ENCODE data around the gene RHBDF2.

The RHBDF2 gene

GRCh38 chr17:76461765-76462555, 39.3 kb downstream of the RHBDF2 start:
- DNase-seq (no peak), ATAC-seq (no peak)

DNA sequence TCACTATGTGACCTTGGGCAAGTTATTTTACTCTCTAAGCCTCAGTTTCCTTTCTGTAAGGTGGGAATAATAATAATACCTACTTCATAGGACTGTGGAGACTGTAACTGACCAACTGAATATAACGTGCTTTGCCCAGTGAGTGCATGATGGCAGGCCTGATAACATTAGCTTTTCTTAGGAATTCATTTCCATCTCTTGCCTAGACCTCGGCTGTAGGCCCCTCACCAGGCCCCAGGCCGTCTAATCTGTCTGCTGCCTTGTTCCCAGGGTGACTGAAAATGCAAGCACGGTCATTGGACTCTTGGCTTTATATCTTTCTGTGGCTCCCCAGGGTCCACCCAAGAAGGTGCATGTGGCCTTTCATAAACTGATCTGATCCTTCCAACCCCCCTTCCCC, 41.5 kb downstream of the RHBDF2 start:
- no peak for DNase-seq
- no peak for ATAC-seq

DNA sequence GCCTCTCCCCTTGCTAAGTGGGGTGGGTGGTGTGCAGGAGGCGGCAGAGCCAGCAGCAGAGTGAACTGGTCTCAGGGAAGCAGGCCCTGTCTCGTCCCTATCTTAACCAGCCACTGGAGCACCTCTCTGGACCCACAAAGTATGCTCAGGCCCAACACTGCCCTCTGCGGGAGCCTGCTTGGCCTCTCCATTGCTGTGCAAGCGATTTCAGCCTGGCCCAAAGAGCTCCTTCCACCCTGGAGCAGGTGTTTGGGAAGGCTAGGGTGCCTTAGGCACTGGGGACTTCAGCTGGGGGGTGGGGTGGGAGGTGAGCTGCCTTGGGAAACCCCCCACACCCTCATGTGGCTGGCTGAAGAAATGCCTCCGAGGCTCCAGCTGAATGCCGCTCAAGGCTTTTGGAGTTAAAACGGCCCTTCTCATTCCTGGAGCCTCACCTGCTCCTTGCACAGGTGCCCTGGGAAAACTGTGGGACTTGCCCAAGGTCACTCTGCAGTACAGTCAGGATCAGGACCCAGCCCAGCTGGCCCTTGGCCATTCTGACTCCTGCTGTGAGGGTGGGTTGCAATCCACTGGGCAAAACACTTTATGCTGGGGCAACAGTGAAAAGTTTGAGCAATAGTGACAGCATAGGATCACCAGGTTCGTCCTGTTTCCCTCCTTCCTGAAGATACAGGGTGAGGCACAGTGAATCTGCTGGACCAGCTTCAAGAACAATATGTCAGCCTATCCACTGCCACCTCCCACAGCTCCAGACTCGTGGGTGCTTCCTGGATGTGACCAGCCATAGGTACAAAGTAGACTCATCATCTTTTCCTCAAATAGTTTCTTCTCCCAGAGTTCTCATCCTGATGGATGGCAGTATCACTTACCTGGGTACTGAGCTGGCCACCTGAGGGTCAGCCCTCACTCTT, 42.4 kb downstream of the RHBDF2 start:
- DNase-seq = no peak
- peak; percentile 31 for ATAC-seq

DNA sequence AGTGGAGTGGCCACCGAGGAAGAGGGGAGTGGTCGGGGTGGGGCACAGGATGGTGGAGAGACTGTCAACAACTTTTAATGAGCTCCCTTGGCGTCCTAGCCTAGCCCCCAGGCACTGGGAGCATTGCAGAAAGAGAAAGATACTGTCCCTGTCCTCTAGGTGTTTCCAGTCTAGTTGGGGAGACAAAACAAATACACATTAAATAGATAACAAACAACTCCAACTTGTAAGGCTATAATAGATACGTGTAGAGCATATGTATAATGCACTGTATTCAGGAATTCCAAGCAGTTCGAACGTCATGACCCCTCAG, 47.8 kb downstream of the RHBDF2 start:
- no peak for DNase-seq
- ATAC-seq = no peak

DNA sequence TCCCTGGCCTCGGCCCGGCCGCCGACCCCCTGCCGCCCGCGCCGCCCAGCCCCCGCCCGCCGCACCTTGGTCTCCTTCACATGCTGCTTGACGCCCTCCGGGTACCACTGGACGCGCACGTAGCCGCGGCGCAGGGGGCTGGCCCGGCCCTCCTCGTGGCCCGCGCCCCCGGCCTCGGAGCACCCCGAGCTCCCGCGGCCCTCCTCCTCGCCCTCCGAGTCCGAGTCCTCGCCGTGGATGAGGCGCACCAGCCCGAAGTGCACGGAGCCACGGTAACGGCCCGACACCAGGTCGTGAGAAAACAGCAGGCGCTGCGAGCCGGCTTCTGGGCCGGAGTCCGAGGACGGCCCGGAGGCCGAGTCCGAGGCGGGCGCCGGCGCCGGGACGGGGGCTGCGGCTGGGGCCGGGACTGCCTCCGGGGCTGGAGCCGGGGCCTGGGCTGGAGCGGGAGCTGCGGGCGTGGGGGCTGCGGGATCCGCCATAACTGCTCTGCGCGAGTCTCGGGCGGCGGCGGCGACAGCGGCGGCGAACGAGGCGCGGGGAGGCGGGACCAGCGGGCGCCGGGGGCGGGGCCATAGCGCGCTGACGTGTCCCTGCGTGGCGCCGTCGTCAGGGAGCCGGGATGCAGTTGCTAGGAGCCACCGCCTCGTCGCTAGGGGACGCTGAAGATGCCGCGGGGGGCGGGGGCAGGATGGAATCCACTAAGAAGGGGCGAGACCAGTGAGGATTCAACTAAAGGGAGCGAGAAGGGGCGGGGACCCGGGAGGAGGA, 48.4 kb downstream of the RHBDF2 start, which contains the start of gene UBE2O:
Gene UBE2O, minus strand, starts transcription at position 493 of the 771 bp plus-strand sequence. Its CDS starts 11 bp downstream, at position 482.
- ATAC-seq (peak; percentile 92), DNase-seq (peak; percentile 95)

GRCh38 chr17:76452127-76452659, 49.0 kb downstream of the RHBDF2 start:
- peak; percentile 12 for ATAC-seq
- DNase-seq = no peak

- no peak for ATAC-seq
Measured at GRCh38 chr17:76451506-76451905, 49.7 kb downstream of the RHBDF2 start.

DNA sequence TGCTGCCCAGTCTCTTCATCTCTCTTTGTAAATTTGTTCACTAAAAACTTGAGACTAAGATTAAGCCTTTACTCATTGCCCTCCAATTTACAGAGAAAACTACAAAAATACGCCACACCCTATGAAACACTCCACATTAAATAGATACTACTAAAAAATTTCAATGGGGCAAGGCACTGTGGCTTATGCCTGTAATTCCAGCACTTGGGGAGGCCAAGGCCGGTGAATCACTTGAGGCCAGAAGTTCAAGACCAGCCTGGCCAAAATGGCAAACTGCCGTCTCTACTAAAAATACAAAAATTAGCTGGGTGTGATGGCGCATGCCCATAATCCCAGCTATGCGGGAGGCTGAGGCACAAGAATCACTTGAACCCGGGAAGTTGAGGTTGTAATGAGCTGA, 52.1 kb downstream of the RHBDF2 start:
- ATAC-seq = no peak
- no peak for DNase-seq

More at GRCh38 chr17:76451506-76451905, 49.7 kb downstream of the RHBDF2 start:
- DNase-seq = no peak

- DNase-seq (peak; percentile 35), ATAC-seq (peak; percentile 74)
Measured at GRCh38 chr17:76447931-76448652, 53.1 kb downstream of the RHBDF2 start.

DNA sequence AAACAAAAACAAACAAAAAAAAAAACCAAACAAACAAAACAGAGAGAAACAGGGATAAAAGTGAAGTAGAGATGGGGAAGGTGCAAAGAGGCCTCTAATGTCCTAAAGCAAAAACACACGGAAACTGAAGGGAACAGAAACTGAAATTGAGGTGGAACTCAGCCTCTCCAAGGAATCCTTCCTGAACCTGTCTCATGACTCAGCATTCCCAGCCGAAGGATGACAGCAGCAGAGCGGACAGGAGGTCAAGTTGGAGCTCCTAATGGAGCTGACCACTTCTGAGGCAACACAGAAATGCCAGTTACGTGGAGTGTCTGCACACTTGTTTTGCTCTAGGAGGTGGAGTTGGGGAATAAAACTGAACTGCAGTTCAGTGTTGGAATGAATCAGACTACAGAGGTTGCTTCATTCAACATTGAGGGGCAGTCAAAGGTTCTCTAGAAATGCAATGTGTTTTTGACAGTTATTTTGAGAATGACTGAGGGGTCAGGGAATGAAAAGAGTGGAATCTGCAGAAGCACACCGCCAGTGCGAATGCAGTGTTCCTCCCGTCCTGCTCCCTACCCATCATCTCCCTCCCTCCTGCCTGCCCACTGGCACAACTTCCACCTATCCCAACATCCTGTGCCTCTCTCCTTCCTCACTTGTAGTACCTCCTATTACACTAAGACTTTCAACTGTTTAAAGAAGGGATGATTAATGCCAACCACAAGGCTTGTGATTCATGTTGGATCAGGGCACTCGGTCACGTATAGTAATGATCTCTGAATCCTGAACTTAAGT, 54.6 kb downstream of the RHBDF2 start:
- ATAC-seq (peak; percentile 77), DNase-seq (no peak)

DNA sequence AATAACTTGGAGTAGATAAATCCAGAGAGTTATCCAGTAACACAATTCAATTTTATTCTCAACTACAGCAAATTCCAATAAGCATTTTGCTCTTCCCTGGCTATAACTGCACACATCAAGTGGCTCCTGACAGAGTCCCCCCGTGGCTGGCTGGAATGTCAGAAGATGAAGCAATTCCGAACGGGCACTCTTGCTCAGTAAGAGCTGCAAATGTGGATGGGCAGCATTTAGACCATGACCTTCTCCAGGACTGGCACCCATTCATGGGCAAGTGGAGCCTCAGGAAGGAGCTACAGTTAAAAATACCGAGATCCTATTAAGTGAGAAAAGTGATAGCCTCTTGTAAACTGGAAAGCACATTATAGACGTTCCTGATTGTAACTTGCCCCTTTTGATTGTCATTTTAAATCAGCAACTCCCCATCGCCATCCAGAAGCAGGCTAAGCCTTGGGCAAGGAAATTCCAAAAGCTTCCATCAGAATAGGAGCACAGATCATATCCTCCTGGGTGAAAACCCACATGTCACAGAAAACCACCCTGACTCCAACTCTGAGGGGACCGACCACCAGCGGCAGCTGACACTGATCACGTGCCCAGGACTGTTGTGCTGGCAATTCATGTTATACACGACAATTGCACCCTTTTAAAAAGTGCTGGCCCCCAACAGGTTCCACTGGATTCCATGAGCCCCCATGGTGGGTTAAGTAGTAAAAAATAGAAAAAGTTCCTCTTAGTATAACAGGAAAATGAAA, 55.4 kb downstream of the RHBDF2 start:
- DNase-seq = no peak
- ATAC-seq = no peak

DNA sequence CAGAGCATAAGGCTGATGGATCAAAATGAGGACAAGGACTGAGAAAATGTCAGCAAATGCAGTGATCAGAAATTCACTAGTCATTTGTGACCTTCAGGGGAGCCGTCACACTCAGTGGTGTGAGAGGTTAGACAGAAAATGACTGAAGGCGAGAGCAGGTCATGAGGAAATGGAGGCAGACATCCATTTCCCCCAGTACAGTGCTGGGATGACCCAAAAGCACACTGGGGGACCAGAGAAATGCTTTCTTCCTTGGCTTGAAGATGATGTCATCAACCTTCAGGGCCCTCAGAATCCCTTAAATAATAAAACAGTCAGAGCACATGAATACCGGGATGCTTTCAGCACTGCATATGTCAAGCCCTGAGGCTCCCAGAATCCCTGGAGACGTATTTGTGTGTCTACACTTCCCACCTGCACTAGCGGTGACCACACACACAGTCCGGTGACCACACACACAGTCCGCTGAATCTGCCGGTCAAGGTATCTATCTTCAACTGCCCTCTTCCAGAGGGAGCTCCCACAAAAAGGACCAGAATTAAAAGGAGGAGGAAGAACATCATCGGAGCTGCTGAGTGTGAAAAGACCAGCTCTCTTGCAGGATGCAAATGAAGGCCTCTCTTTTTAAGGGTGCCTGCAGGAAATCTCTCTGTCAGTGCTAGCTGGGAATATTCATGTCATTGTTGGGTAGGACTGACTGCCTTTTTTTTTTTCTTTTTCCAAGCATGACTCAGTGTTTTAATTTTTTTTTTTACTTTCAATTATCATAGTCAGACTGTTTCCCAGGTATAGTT, 56.5 kb downstream of the RHBDF2 start:
- no peak for DNase-seq
- ATAC-seq = peak; percentile 37

GRCh38 chr17:76442341-76443338, 58.6 kb downstream of the RHBDF2 start:
- no peak for DNase-seq
- ATAC-seq = no peak

- ATAC-seq = no peak
- DNase-seq = no peak
Measured at GRCh38 chr17:76441686-76442340, 59.4 kb downstream of the RHBDF2 start.

DNA sequence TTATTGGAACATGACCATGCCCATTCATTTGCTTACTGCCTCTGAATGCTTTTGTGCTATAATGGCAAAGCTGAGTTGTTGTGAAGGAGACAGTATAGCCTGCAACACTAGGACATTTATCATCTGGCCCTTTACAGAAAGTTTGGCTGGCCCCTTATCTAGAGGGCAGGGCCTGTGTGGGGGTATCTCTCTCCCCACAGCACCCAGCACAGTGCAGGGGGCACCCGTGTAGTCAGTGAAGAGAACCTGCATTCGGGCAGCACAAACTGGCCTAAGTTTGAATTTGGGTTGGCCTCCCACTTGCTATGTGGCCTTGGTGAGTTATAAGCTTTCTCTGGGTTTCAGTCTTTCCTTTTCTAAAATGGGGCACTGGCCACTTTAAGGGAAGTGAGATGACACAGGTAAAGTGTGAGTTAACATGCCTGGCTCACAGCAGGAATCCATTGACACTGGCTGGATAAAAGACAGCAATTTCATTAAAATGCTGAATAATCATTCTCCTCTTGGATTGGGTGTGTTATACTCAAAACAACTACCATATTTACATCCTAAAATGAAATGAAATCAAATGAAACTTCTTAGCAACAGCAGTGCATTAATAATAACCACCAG, 60.4 kb downstream of the RHBDF2 start:
- no peak for DNase-seq

DNA sequence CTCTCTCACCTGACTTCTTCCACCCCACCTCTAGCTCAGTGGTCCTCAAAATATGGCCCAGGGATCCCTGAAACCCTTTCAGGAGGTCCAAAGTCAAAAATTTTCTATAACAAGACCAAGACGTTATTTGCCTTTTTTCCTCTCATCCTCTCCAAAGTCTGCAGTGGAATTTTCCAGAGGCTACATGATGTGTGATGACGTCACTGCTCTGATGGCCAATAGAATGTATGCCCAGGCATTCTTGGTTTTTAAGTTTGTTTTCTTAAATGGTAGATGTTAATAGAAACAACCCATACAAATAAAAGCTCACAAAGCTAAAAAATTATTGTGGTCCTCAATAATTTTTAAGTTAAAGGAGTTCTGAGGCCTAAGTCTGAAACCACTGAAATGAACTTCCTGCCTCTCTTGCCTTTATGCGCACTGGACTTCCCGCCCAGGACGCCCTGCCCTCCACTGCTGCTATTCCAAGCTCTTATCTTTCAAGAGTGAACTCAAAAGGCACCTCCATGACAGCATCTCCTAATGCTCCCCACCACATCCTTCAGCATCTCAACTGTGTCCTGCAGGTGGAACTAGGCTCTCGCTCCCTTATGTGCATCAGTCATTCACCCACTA, 61.8 kb downstream of the RHBDF2 start:
- ATAC-seq = no peak
- DNase-seq = no peak

More for the DNA sequence above, 60.4 kb downstream of the RHBDF2 start:
- no peak for ATAC-seq

Measured in stimulated activated naive CD8-positive, alpha-beta T cell treated with anti-CD3 and anti-CD28 coated beads, Interleukin-15, Interleukin-2, amounts not matched to agents 100 U/mL and 50 U/mL, for 24 hours (primary cell).